CD14-positive monocyte (primary cell): Measurements from ENCODE around the gene AMIGO3. TPM values are rescaled to one million over a fixed set of nuclear protein-coding genes. Genes with fewer than 3 reads are reported as not detected.

Experiments
- DNase-seq, 3 donors: peaks; one replicate each; pipeline ENCODE4 v3.0.0-alpha.2; 2011 to 2022
- H2AFZ ChIP-seq: 2 replicates; pipeline ENCODE4 v1.6.0; 2012; ENCODE audit warnings: mild to moderate bottlenecking, low read depth, low read length, inconsistent platforms; ENCODE audit not compliant: insufficient read depth, poor library complexity, severe bottlenecking
- H3K27ac ChIP-seq, 2 donors: 1 replicate in 1 of 2; 2 replicates in 1 of 2; pipeline ENCODE4 v1.5.1; 2012 to 2013; ENCODE audit warnings: low read length in 2 of 2, control low read depth in 1 of 2, inconsistent platforms in 1 of 2, low read depth in 1 of 2, mild to moderate bottlenecking in 1 of 2
- H3K27me3 ChIP-seq, 2 donors: one replicate each; pipeline versions ENCODE4 v1.6.0 to v1.6.1; 2011 to 2013; ENCODE audit warnings: low read length in 2 of 2; ENCODE audit not compliant: control insufficient read depth in 2 of 2, insufficient read depth in 2 of 2
- H3K36me3 ChIP-seq, 2 donors: replicated peaks in 1 of 2; 1 replicate in 1 of 2; 2 replicates in 1 of 2; pipeline versions ENCODE4 v1.5.1 to v1.6.1; 2012 to 2013; ENCODE audit warnings: low read length in 2 of 2, control low read depth in 1 of 2, inconsistent platforms in 1 of 2, mild to moderate bottlenecking in 1 of 2; ENCODE audit not compliant: insufficient read depth in 2 of 2, control insufficient read depth in 1 of 2
- H3K4me1 ChIP-seq, 2 donors: 1 replicate in 1 of 2; 2 replicates in 1 of 2; pipeline versions ENCODE4 v1.5.1 to v1.6.1; 2012 to 2013; ENCODE audit warnings: low read length in 2 of 2, control low read depth in 1 of 2, inconsistent platforms in 1 of 2, mild to moderate bottlenecking in 1 of 2, moderate library complexity in 1 of 2; ENCODE audit not compliant: insufficient read depth in 2 of 2, control insufficient read depth in 1 of 2
- H3K4me2 ChIP-seq: replicated peaks from 2 replicates; pipeline ENCODE3; 2012; ENCODE audit warnings: low read length, moderate library complexity, mild to moderate bottlenecking; ENCODE audit not compliant: poor library complexity, severe bottlenecking; ENCODE audit errors: extremely low read depth
- H3K4me3 ChIP-seq, 3 experiments: fragments of 200-600 bp in 1 of 3; sonication (generic) in 1 of 3; replicated peaks in 1 of 3; 1 replicate in 2 of 3; 2 replicates in 1 of 3; pipeline ENCODE4 v1.5.1; 2011 to 2013; ENCODE audit warnings: low read length in 3 of 3, mild to moderate bottlenecking in 3 of 3, control low read depth in 2 of 3, low read depth in 2 of 3, inconsistent platforms in 1 of 3, moderate library complexity in 1 of 3
- H3K79me2 ChIP-seq: 2 replicates; pipeline ENCODE4 v1.6.0; 2012; ENCODE audit warnings: mild to moderate bottlenecking, control low read depth, inconsistent platforms, low read length, moderate library complexity; ENCODE audit not compliant: insufficient read depth
- H3K9ac ChIP-seq: 2 replicates; pipeline ENCODE4 v1.6.0; 2017; ENCODE audit warnings: low read length, mild to moderate bottlenecking; ENCODE audit not compliant: insufficient read depth, poor library complexity, severe bottlenecking
- H3K9me3 ChIP-seq, 2 donors: replicated peaks in 1 of 2; 1 replicate in 1 of 2; 2 replicates in 1 of 2; pipeline versions ENCODE4 v1.5.1 to v1.6.1; 2012 to 2013; ENCODE audit warnings: low read length in 2 of 2, control low read depth in 1 of 2; ENCODE audit not compliant: control insufficient read depth in 1 of 2, insufficient read depth in 1 of 2
- H4K20me1 ChIP-seq: 2 replicates; pipeline ENCODE4 v1.6.0; 2012; ENCODE audit warnings: mild to moderate bottlenecking, low read length, control low read depth, moderate library complexity; ENCODE audit not compliant: insufficient read depth
- H3K27ac Mint-ChIP-seq, 7 donors: one replicate each; pipeline ENCODE4 v1.8.0; 2020; ENCODE audit warnings: mild to moderate bottlenecking in 7 of 7, mixed read lengths in 7 of 7, moderate library complexity in 6 of 7, inconsistent platforms in 2 of 7
- H3K27me3 Mint-ChIP-seq, 3 donors: one replicate each; pipeline ENCODE4 v1.8.0; 2021 to 2022; ENCODE audit warnings: low read depth in 3 of 3, mild to moderate bottlenecking in 3 of 3, mixed read lengths in 3 of 3, moderate library complexity in 3 of 3, inconsistent platforms in 1 of 3
- H3K36me3 Mint-ChIP-seq, 2 donors: one replicate each; pipeline ENCODE4 v1.8.0; 2020; ENCODE audit warnings: mixed read lengths in 2 of 2, inconsistent platforms in 1 of 2, mild to moderate bottlenecking in 1 of 2
- H3K4me1 Mint-ChIP-seq: one replicate; pipeline ENCODE4 v1.8.0; 2020; ENCODE audit warnings: mild to moderate bottlenecking, mixed read lengths
- H3K4me3 Mint-ChIP-seq, 2 donors: one replicate each; pipeline ENCODE4 v1.8.0; 2020; ENCODE audit warnings: mild to moderate bottlenecking in 2 of 2, mixed read lengths in 2 of 2, moderate library complexity in 1 of 2
- H3K9me3 Mint-ChIP-seq, 7 donors: one replicate each; pipeline ENCODE4 v1.8.0; 2020 to 2022; ENCODE audit warnings: mixed read lengths in 7 of 7, mild to moderate bottlenecking in 6 of 7, moderate library complexity in 6 of 7, inconsistent platforms in 2 of 7
- CTCF ChIP-seq: fragments of 200-600 bp; IDR thresholded peaks from one replicate; pipeline ENCODE4 v1.8.0; 2022; ENCODE audit warnings: antibody characterized with exemption, mild to moderate bottlenecking
- WGBS: methylation state at CpG from one replicate; pipeline ENCODE4 v1.1.5; 2013; ENCODE audit warnings: missing lambda C conversion rate; ENCODE audit not compliant: insufficient coverage; 5-methylcytosine and 5-hydroxymethylcytosine counted together
- intact Hi-C, 2 donors: fragments of 100-400 bp; cut with micrococcal nuclease; formaldehyde crosslinking; loops; one replicate each; pipeline versions ENCODE4 v1.15.0 to v1.15.1; 2023
- polyA plus RNA-seq, 3 donors: library from polyadenylated mRNA; depleted of rRNA in 1 of 3; unstranded in 2 of 3; stranded (reverse) in 1 of 3; fragments of 300-500 nt in 2 of 3; fragments of >200 nt in 1 of 3; fragmentation: Illumina TruSeq in 2 of 3; gene quantifications; 1 replicate in 2 of 3; 2 replicates in 1 of 3; pipeline ENCODE4 v1.2.3, GENCODE V29; 2012 to 2021

The AMIGO3 gene
- polyA plus RNA-seq, 3 donors: 0.96 TPM; not detected in 2

GRCh38 chr3:49703956-49704355 is 15.5 kb downstream of the AMIGO3 start:
- Mint-ChIP-seq H3K36me3 (peaks cover 60 to 85% of the 10 kb centered on the region in 2 donors), H3K4me1 (no peaks in the 10 kb centered on the region), H3K27me3 (peaks cover 0 to 2% (median 0%) of the 10 kb centered on the region in 3 donors), H3K9me3 (no peaks in the 10 kb centered on the region), H3K27ac (peak overlapping the region in 2 of 7 donors; percentile 44 to 64), H3K4me3 (no peak overlapping the region)
- H3K27ac ChIP-seq: no peak overlapping the region
- H3K4me1 ChIP-seq: no peaks in the 10 kb centered on the region
- H4K20me1 ChIP-seq: peaks cover 6% of the 10 kb centered on the region
- 100% methylated on average over 7 of the region's 7 CpGs for WGBS
- intact Hi-C loops: loop anchor here (5.0 kb wide), 1 partner anchor 133 kb away; no protein-coding TSS in a partner anchor
- H3K4me2 ChIP-seq: no peak overlapping the region
- no peak overlapping the region for H3K4me3 ChIP-seq
- H2AFZ ChIP-seq: no peak overlapping the region
- H3K9me3 ChIP-seq: no peaks in the 10 kb centered on the region
- H3K36me3 ChIP-seq: peaks cover 69 to 85% of the 10 kb centered on the region in 2 donors
- no peak overlapping the region for H3K9ac ChIP-seq
- H3K79me2 ChIP-seq: no peaks in the 10 kb centered on the region
- no peaks in the 10 kb centered on the region for H3K27me3 ChIP-seq
- DNase-seq: no peak
- TF ChIP-seq CTCF: no peak

GRCh38 chr3:49703443-49703927 is 16.0 kb downstream of the AMIGO3 start:
- Histone ChIP-seq H2AFZ (no peak overlapping the region), H4K20me1 (peaks cover 6% of the 10 kb centered on the region), H3K27ac (no peak overlapping the region), H3K27me3 (no peaks in the 10 kb centered on the region), H3K4me1 (no peaks in the 10 kb centered on the region), H3K36me3 (peaks cover 72 to 90% of the 10 kb centered on the region in 2 donors), H3K9me3 (no peaks in the 10 kb centered on the region), H3K4me3 (no peak overlapping the region), H3K79me2 (no peaks in the 10 kb centered on the region), H3K9ac (no peak overlapping the region), H3K4me2 (no peak overlapping the region)
- H3K4me1 Mint-ChIP-seq: no peaks in the 10 kb centered on the region
- no peak overlapping the region for H3K27ac Mint-ChIP-seq
- H3K9me3 Mint-ChIP-seq: no peaks in the 10 kb centered on the region
- peak; percentile 76 for TF ChIP-seq CTCF
- 80% methylated on average over 10 of the region's 14 CpGs for WGBS
- peaks cover 0 to 2% (median 0%) of the 10 kb centered on the region in 3 donors for H3K27me3 Mint-ChIP-seq
- DNase-seq: peak; percentile 39 to 53 (median 46)
- intact Hi-C loops: loop anchor here (5.0 kb wide), 1 partner anchor 134 kb away; no protein-coding TSS in a partner anchor
- no peak overlapping the region for H3K4me3 Mint-ChIP-seq
- peaks cover 61 to 89% of the 10 kb centered on the region in 2 donors for H3K36me3 Mint-ChIP-seq
